DOHH2 (cell line): ENCODE measurements around the gene FABP1.

ENCODE experiments used
- H3F3A ChIP-seq: fragments of 200-600 bp; sonication (generic), shearing (Covaris generic); 2 replicates; pipeline ENCODE4 v1.6.0; 2016; ENCODE audit warnings: antibody characterized with exemption, mild to moderate bottlenecking; ENCODE audit not compliant: control insufficient read depth, insufficient read depth
- H3K27ac ChIP-seq: fragments of 200-600 bp; sonication (generic); 2 replicates; pipeline ENCODE4 v1.5.1; 2014; ENCODE audit warnings: low read depth, mild to moderate bottlenecking, low read length, moderate library complexity
- H3K27me3 ChIP-seq: fragments of 200-600 bp; sonication (generic); 2 replicates; pipeline ENCODE4 v1.6.1; 2014; ENCODE audit warnings: mild to moderate bottlenecking, low read length, mixed read lengths; ENCODE audit not compliant: control insufficient read depth
- H3K36me3 ChIP-seq: fragments of 200-600 bp; sonication (generic); 2 replicates; pipeline ENCODE4 v1.6.1; 2014; ENCODE audit warnings: mild to moderate bottlenecking, low read length, moderate library complexity, mixed read lengths; ENCODE audit not compliant: control insufficient read depth
- H3K4me1 ChIP-seq: fragments of 200-600 bp; sonication (generic); 2 replicates; pipeline ENCODE4 v1.6.1; 2014; ENCODE audit warnings: mild to moderate bottlenecking, low read length, mixed read lengths; ENCODE audit not compliant: control insufficient read depth
- H3K4me2 ChIP-seq: fragments of 200-600 bp; sonication (generic); 2 replicates; pipeline ENCODE4 v1.6.0; 2014; ENCODE audit warnings: mild to moderate bottlenecking, low read length, moderate library complexity
- H3K4me3 ChIP-seq: fragments of 200-600 bp; sonication (generic); 2 replicates; pipeline ENCODE4 v1.5.1; 2014; ENCODE audit warnings: mild to moderate bottlenecking, low read length, mixed read lengths
- H3K79me2 ChIP-seq: fragments of 200-600 bp; sonication (generic); 2 replicates; pipeline ENCODE4 v1.6.1; 2014; ENCODE audit warnings: mild to moderate bottlenecking, low read length, mixed read lengths; ENCODE audit not compliant: control insufficient read depth
- H3K9me2 ChIP-seq: fragments of 200-600 bp; sonication (generic); replicated peaks from 2 replicates; pipeline ENCODE4 v1.6.1; 2014; ENCODE audit warnings: mild to moderate bottlenecking, low read length, mixed read lengths; ENCODE audit not compliant: control insufficient read depth
- H3K9me3 ChIP-seq: fragments of 200-600 bp; sonication (generic); 2 replicates; pipeline ENCODE4 v1.6.1; 2014; ENCODE audit warnings: antibody characterized with exemption, low read length, mixed read lengths; ENCODE audit not compliant: control insufficient read depth, insufficient read depth
- H4K20me1 ChIP-seq: fragments of 200-600 bp; sonication (generic); 2 replicates; pipeline ENCODE4 v1.6.0; 2014; ENCODE audit warnings: low read depth, mild to moderate bottlenecking, antibody characterized with exemption, low read length, moderate library complexity; ENCODE audit not compliant: control insufficient read depth, insufficient read depth
- CTCF ChIP-seq: fragments of 200-600 bp; sonication (generic); IDR thresholded peaks from one replicate; pipeline ENCODE4 v1.5.1; 2014; ENCODE audit warnings: antibody characterized with exemption, mild to moderate bottlenecking, low read depth, low read length; ENCODE audit not compliant: poor library complexity, severe bottlenecking
- EZH2phosphoT487 ChIP-seq: fragments of 200-600 bp; sonication (generic); IDR thresholded peaks from 2 replicates; pipeline ENCODE4 v1.6.1; 2017; ENCODE audit warnings: borderline replicate concordance, mild to moderate bottlenecking, antibody characterized with exemption, low read length, moderate library complexity, mixed read lengths

Gene FABP1

DNA sequence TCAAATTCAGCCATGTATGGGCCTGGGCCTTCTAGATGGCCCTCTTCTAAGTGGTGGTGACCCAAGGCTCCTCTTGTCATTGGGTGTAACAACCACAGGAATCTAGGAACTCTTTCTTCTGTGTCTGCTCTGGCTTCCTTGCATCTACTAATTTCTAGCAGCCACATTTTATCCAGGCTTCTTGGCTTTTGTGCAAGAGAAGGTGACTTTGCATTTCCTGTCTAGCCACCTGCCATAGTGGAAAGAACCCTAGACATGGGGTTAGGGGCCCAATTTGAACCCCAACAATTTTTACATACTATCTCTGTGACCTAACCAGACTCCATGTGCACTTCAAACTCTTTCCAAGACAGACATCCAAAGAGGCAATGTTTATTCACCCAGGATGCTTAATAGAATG, 35.1 kb downstream of the FABP1 start:
- Histone ChIP-seq H3K9me3 (no peaks in the 10 kb centered on the region), H3K36me3 (no peaks in the 10 kb centered on the region), H3K4me2 (no peak overlapping the region), H3K9me2 (no peaks in the 10 kb centered on the region), H3K4me1 (no peaks in the 10 kb centered on the region), H3F3A (no peaks in the 10 kb centered on the region), H3K27me3 (0 out of 2 replicates have a peak, but pooled peaks cover 6% of the 10 kb centered on the region), H3K4me3 (no peak overlapping the region), H4K20me1 (no peaks in the 10 kb centered on the region), H3K27ac (no peak overlapping the region), H3K79me2 (no peaks in the 10 kb centered on the region)
- TF ChIP-seq EZH2phosphoT487 (no peak), CTCF (no peak)

- no peak overlapping the region for H3K27ac ChIP-seq
- TF ChIP-seq EZH2phosphoT487: no peak
- H3K79me2 ChIP-seq: no peaks in the 10 kb centered on the region
- no peaks in the 10 kb centered on the region for H3K9me3 ChIP-seq
- no peaks in the 10 kb centered on the region for H3K4me1 ChIP-seq
- H3K4me3 ChIP-seq: no peak overlapping the region
- no peaks in the 10 kb centered on the region for H3K36me3 ChIP-seq
- no peaks in the 10 kb centered on the region for H3K9me2 ChIP-seq
- no peak overlapping the region for H3K4me2 ChIP-seq
- 0 out of 2 replicates have a peak, but pooled peaks cover 6% of the 10 kb centered on the region for H3K27me3 ChIP-seq
- H3F3A ChIP-seq: no peaks in the 10 kb centered on the region
- no peaks in the 10 kb centered on the region for H4K20me1 ChIP-seq
Observed at GRCh38 chr2:88091943-88092342, 35.9 kb downstream of the FABP1 start.

DNA sequence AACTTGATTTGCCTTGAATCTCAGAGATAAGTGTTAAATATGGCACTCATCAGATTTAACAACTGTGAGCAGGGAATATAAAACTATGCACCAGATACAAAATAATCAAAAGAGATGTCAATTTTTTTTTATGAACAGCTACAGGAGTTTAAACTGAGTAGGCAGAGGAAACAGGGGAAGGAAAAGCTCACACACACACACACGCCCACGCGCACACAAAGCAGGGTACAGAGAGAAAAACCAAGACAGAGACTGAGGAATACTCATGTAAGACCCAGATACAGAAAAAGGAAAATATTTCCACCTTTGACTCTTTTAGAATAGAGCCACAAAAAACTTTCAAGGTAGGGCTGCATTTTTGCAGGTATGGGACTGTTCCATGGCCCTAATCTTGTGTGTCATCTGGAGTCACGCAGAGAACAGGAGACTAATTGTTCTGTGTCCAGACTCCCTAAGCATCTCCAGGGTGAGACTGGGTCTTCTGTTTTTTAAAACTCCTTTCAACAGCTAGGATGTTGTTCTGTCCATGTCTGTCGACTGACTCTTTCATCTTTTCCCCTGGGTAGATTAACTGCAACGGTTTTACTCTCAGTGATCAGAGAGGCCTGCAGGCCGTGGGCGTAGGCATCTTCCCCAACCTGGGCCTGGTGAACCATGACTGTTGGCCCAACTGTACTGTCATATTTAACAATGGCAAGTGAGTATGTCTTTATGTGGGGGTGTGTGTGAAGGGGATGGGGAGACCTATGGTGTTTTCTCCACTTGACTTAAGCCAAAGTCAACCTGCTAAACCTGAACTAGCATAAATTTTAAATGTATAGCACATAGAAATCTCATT, 37.2 kb downstream of the FABP1 start:
- no peaks in the 10 kb centered on the region for H4K20me1 ChIP-seq
- H3K4me2 ChIP-seq: no peak overlapping the region
- no peak overlapping the region for H3K27ac ChIP-seq
- no peaks in the 10 kb centered on the region for H3K4me1 ChIP-seq
- H3K9me3 ChIP-seq: no peaks in the 10 kb centered on the region
- H3K4me3 ChIP-seq: no peak overlapping the region
- H3K27me3 ChIP-seq: 0 out of 2 replicates have a peak, but pooled peaks cover under 1% of the 10 kb centered on the region
- H3K36me3 ChIP-seq: no peaks in the 10 kb centered on the region
- TF ChIP-seq EZH2phosphoT487 (no peak), CTCF (no peak)
- H3F3A ChIP-seq: no peaks in the 10 kb centered on the region
- no peaks in the 10 kb centered on the region for H3K79me2 ChIP-seq
- no peaks in the 10 kb centered on the region for H3K9me2 ChIP-seq

GRCh38 chr2:88088999-88089398, 38.9 kb downstream of the FABP1 start:
- no peak overlapping the region for H3K4me3 ChIP-seq
- H3K36me3 ChIP-seq: no peaks in the 10 kb centered on the region
- no peaks in the 10 kb centered on the region for H3K27me3 ChIP-seq
- H3F3A ChIP-seq: no peaks in the 10 kb centered on the region
- no peaks in the 10 kb centered on the region for H4K20me1 ChIP-seq
- no peaks in the 10 kb centered on the region for H3K9me3 ChIP-seq
- TF ChIP-seq EZH2phosphoT487 (no peak), CTCF (no peak)
- no peak overlapping the region for H3K27ac ChIP-seq
- no peaks in the 10 kb centered on the region for H3K4me1 ChIP-seq
- no peaks in the 10 kb centered on the region for H3K79me2 ChIP-seq
- H3K9me2 ChIP-seq: no peaks in the 10 kb centered on the region
- H3K4me2 ChIP-seq: no peak overlapping the region
